Measurements from ENCODE around the gene RALGDS. TPM values are rescaled to one million over a fixed set of nuclear protein-coding genes. Genes with fewer than 3 reads are reported as not detected.

Gene RALGDS
- total RNA-seq, 4 donors from 2014 or later = 14.1 to 67.9 (median 30.3) TPM

GRCh38 chr9:133112663-133113026 lies 8.4 kb downstream of the RALGDS start:
- no peak for TF ChIP-seq CTCF (IDR thresholded peaks at IDR 0.05)
- no peak for TF ChIP-seq POLR2A (IDR thresholded peaks at IDR 0.05)
- no peak overlapping the region for H3K4me3 ChIP-seq
- no peaks in the 10 kb centered on the region for H3K27me3 ChIP-seq
- peaks cover 0 to 23% of the 10 kb centered on the region in 2 donors for H3K4me1 ChIP-seq
- DNase-seq = peak in 1 of 2 donors; percentile 43
- no peaks in the 10 kb centered on the region for H3K36me3 ChIP-seq
- no peaks in the 10 kb centered on the region for H3K9me3 ChIP-seq
- H3K27ac ChIP-seq = peak overlapping the region; percentile 0 to 46
- intact Hi-C loops (cut with DNase I; ENCODE audit: low total_unique reads) = no loop called here

GRCh38 chr9:133111808-133112662 lies 9.0 kb downstream of the RALGDS start:
- Histone ChIP-seq H3K4me3 (no peak overlapping the region), H3K27ac (peak overlapping the region in 1 of 2 donors; percentile 46), H3K36me3 (no peaks in the 10 kb centered on the region), H3K4me1 (peaks cover 0 to 17% of the 10 kb centered on the region in 2 donors), H3K27me3 (no peaks in the 10 kb centered on the region), H3K9me3 (no peaks in the 10 kb centered on the region)
- intact Hi-C loops (cut with DNase I; ENCODE audit: low total_unique reads) = no loop called here
- TF ChIP-seq CTCF (IDR thresholded peaks at IDR 0.05) = no peak
- no peak for TF ChIP-seq POLR2A (IDR thresholded peaks at IDR 0.05)
- DNase-seq = no peak

GRCh38 chr9:133109931-133110650 lies 10.9 kb downstream of the RALGDS start:
- peaks cover 0 to 16% of the 10 kb centered on the region in 2 donors for H3K4me1 ChIP-seq
- no peaks in the 10 kb centered on the region for H3K9me3 ChIP-seq
- no peak overlapping the region for H3K4me3 ChIP-seq
- DNase-seq = no peak
- no peak overlapping the region for H3K27ac ChIP-seq
- H3K27me3 ChIP-seq = no peaks in the 10 kb centered on the region
- no peaks in the 10 kb centered on the region for H3K36me3 ChIP-seq
- TF ChIP-seq POLR2A (IDR thresholded peaks at IDR 0.05) (no peak), CTCF (IDR thresholded peaks at IDR 0.05) (no peak)
- intact Hi-C loops (cut with DNase I; ENCODE audit: low total_unique reads) = no loop called here

- H3K4me3 ChIP-seq = no peak overlapping the region
- intact Hi-C loops (cut with DNase I; ENCODE audit: low total_unique reads) = no loop called here
- no peaks in the 10 kb centered on the region for H3K36me3 ChIP-seq
- no peak overlapping the region for H3K27ac ChIP-seq
- no peaks in the 10 kb centered on the region for H3K27me3 ChIP-seq
- no peaks in the 10 kb centered on the region for H3K9me3 ChIP-seq
- no peak for TF ChIP-seq POLR2A (IDR thresholded peaks at IDR 0.05)
- no peak for TF ChIP-seq CTCF (IDR thresholded peaks at IDR 0.05)
- peaks cover 0 to 9% of the 10 kb centered on the region in 2 donors for H3K4me1 ChIP-seq
- peak in 1 of 2 donors; percentile 11 for DNase-seq
These were observed 12.0 kb downstream of the RALGDS start for GRCh38 chr9:133108794-133109641.
